ENCODE data around the gene TRIM31.

DNA sequence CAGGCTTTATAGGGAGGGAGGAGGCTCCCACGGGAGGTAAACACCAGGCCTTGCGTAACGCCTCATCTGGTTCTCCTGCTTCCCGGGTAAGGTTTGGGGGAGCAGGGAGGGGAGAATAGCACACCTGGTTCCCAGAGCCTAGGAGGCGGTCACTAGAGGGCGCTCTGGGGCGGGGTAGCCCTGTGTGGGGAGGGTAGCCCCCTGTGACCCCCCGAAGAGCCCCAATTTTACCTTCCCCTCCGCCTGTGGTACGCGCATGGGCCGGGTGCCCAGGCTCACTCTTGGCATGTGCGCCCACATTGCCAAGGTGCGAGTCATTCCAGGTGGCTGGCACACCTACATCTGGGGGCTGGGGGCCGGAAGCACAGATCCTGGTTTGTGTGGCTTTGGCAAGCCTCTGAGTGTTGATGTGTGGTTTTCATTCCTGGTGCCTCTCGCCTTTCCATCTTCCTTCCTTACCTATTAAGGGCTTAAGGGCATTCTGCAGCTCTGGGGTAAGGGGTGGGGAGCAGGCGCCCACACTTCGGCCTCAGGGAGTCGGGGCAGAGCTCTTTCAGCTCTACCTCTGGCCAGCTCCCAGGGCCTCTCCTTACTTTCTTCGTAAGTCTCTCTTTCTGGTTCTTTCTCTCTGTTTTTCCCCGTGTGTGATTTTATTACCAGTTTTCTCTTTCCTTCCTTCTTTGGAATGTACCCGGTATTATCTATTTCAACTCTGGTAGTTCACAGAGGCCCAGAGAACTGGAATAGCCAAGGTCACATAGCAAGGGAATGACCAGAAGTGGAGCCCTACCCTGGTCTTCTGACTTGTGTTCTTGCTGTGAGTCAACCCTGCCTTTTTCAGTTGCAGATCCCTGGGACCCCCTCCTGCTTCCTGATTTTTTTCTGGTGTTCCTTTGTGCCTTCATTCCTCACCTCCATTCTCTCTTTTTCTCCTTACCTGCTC, 36.8 kb downstream of the TRIM31 start:
- TF ChIP-seq, protein P1, sequence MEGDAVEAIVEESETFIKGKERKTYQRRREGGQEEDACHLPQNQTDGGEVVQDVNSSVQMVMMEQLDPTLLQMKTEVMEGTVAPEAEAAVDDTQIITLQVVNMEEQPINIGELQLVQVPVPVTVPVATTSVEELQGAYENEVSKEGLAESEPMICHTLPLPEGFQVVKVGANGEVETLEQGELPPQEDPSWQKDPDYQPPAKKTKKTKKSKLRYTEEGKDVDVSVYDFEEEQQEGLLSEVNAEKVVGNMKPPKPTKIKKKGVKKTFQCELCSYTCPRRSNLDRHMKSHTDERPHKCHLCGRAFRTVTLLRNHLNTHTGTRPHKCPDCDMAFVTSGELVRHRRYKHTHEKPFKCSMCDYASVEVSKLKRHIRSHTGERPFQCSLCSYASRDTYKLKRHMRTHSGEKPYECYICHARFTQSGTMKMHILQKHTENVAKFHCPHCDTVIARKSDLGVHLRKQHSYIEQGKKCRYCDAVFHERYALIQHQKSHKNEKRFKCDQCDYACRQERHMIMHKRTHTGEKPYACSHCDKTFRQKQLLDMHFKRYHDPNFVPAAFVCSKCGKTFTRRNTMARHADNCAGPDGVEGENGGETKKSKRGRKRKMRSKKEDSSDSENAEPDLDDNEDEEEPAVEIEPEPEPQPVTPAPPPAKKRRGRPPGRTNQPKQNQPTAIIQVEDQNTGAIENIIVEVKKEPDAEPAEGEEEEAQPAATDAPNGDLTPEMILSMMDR (conservative IDR thresholded peaks at IDR 0.05) = peak; percentile 60
- TF ChIP-seq ZFX (IDR thresholded peaks at IDR 0.05) = no peak

All from C4-2B (cell line).